ENCODE data around the gene IARS1. TPM values are rescaled to one million over a fixed set of nuclear protein-coding genes. Genes with fewer than 3 reads are reported as not detected.

The IARS1 gene
- polyA plus RNA-seq, 1 of the 3 experiments (the other 2 are of a cell fraction): 30.4 TPM

- TF ChIP-seq MXI1 (IDR thresholded peaks at IDR 0.05; ENCODE audit: low read depth, low read length) (0 out of 2 replicates have a peak, but pooled peaks have one; percentile 62), FOSL2 (IDR thresholded peaks at IDR 0.05; ENCODE audit: borderline replicate concordance, low read depth) (no peak), RAD21 (IDR thresholded peaks at IDR 0.05; ENCODE audit: low read length) (peak; percentile 1; the same call in 1 of the 2 replicates), NRF1 (IDR thresholded peaks at IDR 0.05; ENCODE audit: low read depth, low read length) (no peak), USF2 (IDR thresholded peaks at IDR 0.05; ENCODE audit: borderline replicate concordance, low read depth, low read length) (no peak), EP300 (IDR thresholded peaks at IDR 0.05; ENCODE audit: borderline replicate concordance in 1 of 2, low read depth in 1 of 2, low read length in 1 of 2) (peak in 1 of 2 experiments; percentile 82; a peak in 2 of 4 replicates), RCOR1 (IDR thresholded peaks at IDR 0.05; ENCODE audit: low read length) (peak; percentile 62), TEAD4 (IDR thresholded peaks at IDR 0.05; ENCODE audit: borderline replicate concordance, insufficient read depth) (no peak)
Measured at GRCh38 chr9:92341578-92341977, 48.1 kb upstream of the IARS1 start (continued).

- Histone ChIP-seq H3K27me3 (ENCODE audit: insufficient read depth) (no peaks in the 10 kb centered on the region), H4K20me1 (ENCODE audit: insufficient read depth) (no peaks in the 10 kb centered on the region), H3K9me3 (no peaks in the 10 kb centered on the region), H3K79me2 (ENCODE audit: insufficient read depth) (no peaks in the 10 kb centered on the region), H3K9ac (no peak overlapping the region), H3K27ac (ENCODE audit: low read depth in 2 of 2, low read length in 1 of 2) (peak overlapping the region; percentile 19 to 23; a peak in 2 of 4 replicates), H3K4me2 (no peak overlapping the region), H2AFZ (ENCODE audit: low read depth) (no peak overlapping the region), H3F3A (replicated peaks; ENCODE audit: insufficient read depth) (peaks cover 4% of the 10 kb centered on the region), H3K9me2 (no peaks in the 10 kb centered on the region), H3K4me1 (ENCODE audit: control insufficient read depth in 1 of 2, insufficient read depth in 2 of 2, low read depth in 1 of 2, low read length in 1 of 2) (peaks cover 4 to 6% of the 10 kb centered on the region in 2 experiments; a peak in 3 of 4 replicates), H3K4me3 (ENCODE audit: low read depth in 2 of 2, low read length in 1 of 2) (no peak overlapping the region), H3K36me3 (replicated peaks in 1 of 2; ENCODE audit: control insufficient read depth in 1 of 2, insufficient read depth in 2 of 2, low read length in 1 of 2) (peaks cover 0 to under 1% of the 10 kb centered on the region in 2 experiments)
- ChIA-PET CTCF (interaction anchor here (1.3 to 3.5 kb wide), 5 partner anchors 9 to 195 kb away, joined by 3 to 17 read pairs (median 7); no protein-coding TSS in a partner anchor), POLR2A (no interaction called here)
- DNase-seq: no peak
- WGBS (ENCODE audit: low lambda C conversion rate): 100% methylated on average over 2 of the region's 2 CpGs
- no peak for TF ChIP-seq TAF1 (IDR thresholded peaks at IDR 0.05; ENCODE audit: borderline replicate concordance, low read depth, low read length)
- TF ChIP-seq CHD2 (IDR thresholded peaks at IDR 0.05; ENCODE audit: low read length, partially characterized antibody): no peak
- TF ChIP-seq FOXJ3 (CRISPR knock-in tag; IDR thresholded peaks at IDR 0.05): no peak
- no peak for TF ChIP-seq JUND (IDR thresholded peaks at IDR 0.05)
- TF ChIP-seq GATA2 (CRISPR knock-in tag; IDR thresholded peaks at IDR 0.05): no peak
- no peak for TF ChIP-seq FOXM1 (IDR thresholded peaks at IDR 0.05; ENCODE audit: low read depth)
- no peak for TF ChIP-seq GABPA (IDR thresholded peaks at IDR 0.05; ENCODE audit: low read depth)
- no peak for TF ChIP-seq POLR2AphosphoS5 (IDR thresholded peaks at IDR 0.05; ENCODE audit: low read depth, low read length)
- TF ChIP-seq MEF2A (IDR thresholded peaks at IDR 0.05; ENCODE audit: borderline replicate concordance, low read depth): no peak
- no peak for TF ChIP-seq SMC3 (IDR thresholded peaks at IDR 0.05; ENCODE audit: low read depth, low read length)
- TF ChIP-seq USF2 (IDR thresholded peaks at IDR 0.05; ENCODE audit: borderline replicate concordance, low read depth, low read length): no peak
- no peak for TF ChIP-seq FOSL2 (IDR thresholded peaks at IDR 0.05; ENCODE audit: borderline replicate concordance, low read depth)
- no peak for TF ChIP-seq RXRA (IDR thresholded peaks at IDR 0.05; ENCODE audit: borderline replicate concordance, low read depth)
- no peak for TF ChIP-seq RFX5 (IDR thresholded peaks at IDR 0.05; ENCODE audit: low read length)
- no peak for TF ChIP-seq TCF12 (IDR thresholded peaks at IDR 0.05)
Measured at GRCh38 chr9:92333282-92333634, 39.8 kb upstream of the IARS1 start.

Data from SK-N-SH (cell line).